ENCODE measurements around the gene FAF2.
"Not testable (repeated sequence)": the region's sequence is repeated elsewhere in the genome, so short reads cannot be mapped to it uniquely, and the experiment has no call there.

FAF2 gene

GRCh38 chr5:176458904-176459561 lies 10.8 kb downstream of the FAF2 start:
- no peak for DNase-seq (ENCODE audit: low read depth, low spot score)

- no peak for DNase-seq (ENCODE audit: low read depth, low spot score)
These were observed 13.2 kb downstream of the FAF2 start for GRCh38 chr5:176461349-176461748.

- DNase-seq (ENCODE audit: low read depth, low spot score), result no peak
These were observed 15.1 kb downstream of the FAF2 start for GRCh38 chr5:176463113-176463764.

GRCh38 chr5:176466245-176466871 lies 18.2 kb downstream of the FAF2 start:
- DNase-seq (ENCODE audit: low read depth, low spot score), result no peak

GRCh38 chr5:176469296-176469695 lies 21.1 kb downstream of the FAF2 start:
- DNase-seq (ENCODE audit: low read depth, low spot score), result no peak

GRCh38 chr5:176470539-176470938 lies 22.4 kb downstream of the FAF2 start:
- DNase-seq (ENCODE audit: low read depth, low spot score), result no peak

- no peak for DNase-seq (ENCODE audit: low read depth, low spot score)
These were observed 22.9 kb downstream of the FAF2 start for GRCh38 chr5:176471098-176471497.

GRCh38 chr5:176473335-176474006 lies 25.3 kb downstream of the FAF2 start:
- no peak for DNase-seq (ENCODE audit: low read depth, low spot score)

- no peak for DNase-seq (ENCODE audit: low read depth, low spot score)
These were observed 26.3 kb downstream of the FAF2 start for GRCh38 chr5:176474476-176474875.

GRCh38 chr5:176481711-176482110 lies 33.5 kb downstream of the FAF2 start:
- DNase-seq (ENCODE audit: low read depth, low spot score), result no peak

- DNase-seq (ENCODE audit: low read depth, low spot score), result no peak
These were observed 37.0 kb downstream of the FAF2 start for GRCh38 chr5:176485176-176485575.

GRCh38 chr5:176486189-176486757 lies 38.1 kb downstream of the FAF2 start:
- DNase-seq (ENCODE audit: low read depth, low spot score), result no peak

GRCh38 chr5:176487160-176487559 lies 39.0 kb downstream of the FAF2 start:
- DNase-seq (ENCODE audit: low read depth, low spot score), result not testable (repeated sequence)

GRCh38 chr5:176489077-176489476 lies 40.9 kb downstream of the FAF2 start:
- DNase-seq (ENCODE audit: low read depth, low spot score), result no peak

GRCh38 chr5:176490301-176490700 lies 42.1 kb downstream of the FAF2 start:
- no peak for DNase-seq (ENCODE audit: low read depth, low spot score)

- no peak for DNase-seq (ENCODE audit: low read depth, low spot score)
These were observed 42.9 kb downstream of the FAF2 start for GRCh38 chr5:176491101-176491502.

- no peak for DNase-seq (ENCODE audit: low read depth, low spot score)
These were observed 43.7 kb downstream of the FAF2 start for GRCh38 chr5:176491901-176492300.

- DNase-seq (ENCODE audit: low read depth, low spot score), result no peak
These were observed 44.2 kb downstream of the FAF2 start for GRCh38 chr5:176492431-176492830.

GRCh38 chr5:176497852-176498251 lies 49.7 kb downstream of the FAF2 start:
- no peak for DNase-seq (ENCODE audit: low read depth, low spot score)

- no peak for DNase-seq (ENCODE audit: low read depth, low spot score)
These were observed 51.1 kb downstream of the FAF2 start for GRCh38 chr5:176499273-176499672.

- DNase-seq (ENCODE audit: low read depth, low spot score), result no peak
These were observed 52.3 kb downstream of the FAF2 start for GRCh38 chr5:176500511-176500910.

GRCh38 chr5:176501333-176501732 lies 53.1 kb downstream of the FAF2 start:
- DNase-seq (ENCODE audit: low read depth, low spot score), result no peak

All from activated naive CD8-positive, alpha-beta T cell treated with anti-CD3 and anti-CD28 coated beads, Interleukin-2, amount 50 U/mL, for 16 hours (primary cell).